Measurements from ENCODE around the gene MEI1. TPM values are rescaled to one million over a fixed set of nuclear protein-coding genes. Genes with fewer than 3 reads are reported as not detected.

Gene MEI1
- total and polyA plus RNA-seq, 9 of the 15 experiments (the other 6 are each of a cell fraction or from before 2014, with no cell fraction given), result 0.08 to 0.68 (median 0.18) TPM; not detected in 2

GRCh38 chr22:41713004-41713403 is 13.7 kb downstream of the MEI1 start (continued):
- TF ChIP-seq PKNOX1 (IDR thresholded peaks at IDR 0.05) (peak; percentile 73), RAD21 (CRISPR knock-in tag; conservative IDR thresholded peaks at IDR 0.05 in 1 of 2, IDR thresholded peaks at IDR 0.05 in 1 of 2) (no peak)

GRCh38 chr22:41722496-41722895 is 23.2 kb downstream of the MEI1 start:
- BruUV-seq (replicated peaks), result no TSS peak
- no peaks in the 10 kb centered on the region for H3K27me3 ChIP-seq (ENCODE audit: control insufficient read depth in 2 of 2, insufficient read depth in 2 of 2, low read length in 2 of 2)
- H4K20me1 ChIP-seq (replicated peaks; ENCODE audit: control insufficient read depth, insufficient read depth, low read length), result no peaks in the 10 kb centered on the region
- no peaks in the 10 kb centered on the region for H3K9me3 ChIP-seq (replicated peaks; ENCODE audit: control insufficient read depth, insufficient read depth, low read depth, low read length)
- H3K9me1 ChIP-seq (ENCODE audit: control insufficient read depth, insufficient read depth, low read length), result no peaks in the 10 kb centered on the region
- intact Hi-C loops (cut with micrococcal nuclease) (no loop called here), in situ Hi-C loops (cut with MboI) (no loop called here)
- no peak overlapping the region for H2AFZ ChIP-seq (ENCODE audit: low read depth, low read length)
- H3K27ac ChIP-seq (ENCODE audit: extremely low read depth, low read depth, low read length), result no peak overlapping the region
- WGBS (ENCODE audit: insufficient coverage, low coverage, missing lambda C conversion rate), result 6% methylated on average over 1 of the region's 1 CpG
- CTCF ChIA-PET (ENCODE audit: low intra/inter-chr PET ratio), result no interaction called here
- no peaks in the 10 kb centered on the region for H3K36me3 ChIP-seq (ENCODE audit: control insufficient read depth, insufficient read depth, low read length)
- no peak for FAIRE-seq
- no peak overlapping the region for H3K4me3 ChIP-seq
- H3K4me1 ChIP-seq (replicated peaks in 1 of 2; ENCODE audit: control insufficient read depth in 2 of 2, insufficient read depth in 2 of 2, low read length in 2 of 2), result peaks cover 5 to 7% of the 10 kb centered on the region in 2 experiments; a peak in 3 of 5 replicates
- H3K79me2 ChIP-seq (ENCODE audit: control insufficient read depth, insufficient read depth, low read length), result no peaks in the 10 kb centered on the region
- H3K9ac ChIP-seq (ENCODE audit: insufficient read depth in 1 of 2, low read depth in 2 of 2, low read length in 2 of 2), result no peak overlapping the region
- no peak for DNase-seq (ENCODE audit: extremely low read depth in 1 of 4, low spot score in 3 of 4)
- TF ChIP-seq SIN3A (IDR thresholded peaks at IDR 0.05; ENCODE audit: borderline replicate concordance in 2 of 2, control insufficient read depth in 1 of 2, low read depth in 2 of 2, low read length in 2 of 2), result no peak
- TF ChIP-seq NFIC (IDR thresholded peaks at IDR 0.05), result peak; percentile 80
- no peak overlapping the region for H3K4me2 ChIP-seq (ENCODE audit: insufficient read depth, low read length)
- ATAC-seq, result no peak
- POLR2A ChIA-PET, result interaction anchor here (0.6 kb wide), 1 partner anchor 621 kb away, joined by 3 read pairs; no protein-coding TSS in a partner anchor

All from K562 (cell line).